Brain microvascular endothelial cell (primary cell): ENCODE results near the gene CSN1S1.

Source experiments
- DNase-seq: peaks from one replicate; pipeline ENCODE4 v3.0.0-alpha.2; 2020
- H3K27ac ChIP-seq: fragments of 250-450 bp; sonication (Bioruptor Pico); 2 replicates; pipeline ENCODE4 v1.5.1; 2020; ENCODE audit warnings: mild to moderate bottlenecking, moderate library complexity
- H3K27me3 ChIP-seq: fragments of 250-450 bp; sonication (Bioruptor Pico); replicated peaks from 2 replicates; pipeline ENCODE4 v1.5.1; 2020; ENCODE audit warnings: mild to moderate bottlenecking
- H3K36me3 ChIP-seq: fragments of 250-450 bp; sonication (Bioruptor Pico); replicated peaks from 2 replicates; pipeline ENCODE4 v1.5.1; 2020; ENCODE audit warnings: mild to moderate bottlenecking
- H3K4me3 ChIP-seq: 2 replicates; pipeline ENCODE4 v1.5.1; 2011; ENCODE audit warnings: low read depth, mild to moderate bottlenecking, control low read depth, low read length, moderate library complexity
- CTCF ChIP-seq: IDR thresholded peaks from 2 replicates; pipeline ENCODE4 v1.5.1; 2011; ENCODE audit warnings: low read depth, mild to moderate bottlenecking, moderate library complexity, low read length, control low read depth, inconsistent platforms; ENCODE audit errors: missing control alignments
- in situ Hi-C: cut with HindIII; loops from 2 replicates; pipeline ENCODE4 v1.10.0; 2017; ENCODE audit warnings: low sequenced_read_pairs, low pct_ligation_motif_present

CSN1S1 gene

DNA sequence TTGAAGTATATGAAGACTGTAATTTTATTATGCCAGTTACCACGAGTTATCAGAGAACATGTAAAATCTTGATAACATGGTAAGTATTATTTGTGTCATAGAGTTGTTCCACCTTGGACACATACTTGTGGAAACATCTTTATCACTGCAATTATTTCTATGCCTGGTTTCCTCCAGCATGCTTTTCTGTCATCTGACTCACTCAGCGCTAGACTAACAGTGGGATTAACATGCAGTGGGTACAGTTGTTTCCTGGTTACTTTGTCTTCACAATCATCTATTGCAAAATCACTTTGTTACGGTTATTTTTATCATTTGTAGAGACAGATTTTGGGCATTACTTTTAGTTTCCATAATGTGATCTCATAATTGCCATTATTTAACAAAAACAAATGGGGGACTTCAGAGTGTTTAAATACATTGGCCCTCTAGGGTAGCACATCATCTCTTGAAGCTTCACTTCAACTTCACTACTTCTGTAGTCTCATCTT is 64.7 kb downstream of the CSN1S1 start, which contains the start of gene STATH:
TSS of gene STATH (plus strand) at position 441 of the 491 bp plus-strand sequence. CDS start 2,472 bp downstream, outside the sequence.
- TF ChIP-seq CTCF: no peak
- no peak within 1 kb of the TSS for H3K4me3 ChIP-seq
- H3K36me3 ChIP-seq: no peaks in the 10 kb centered on the region
- no peak within 1 kb of the TSS for H3K27ac ChIP-seq
- H3K27me3 ChIP-seq: no peaks in the 10 kb centered on the region
- DNase-seq: no peak
- in situ Hi-C loops: no loop called here
